Activated naive CD4-positive, alpha-beta T cell (primary cell): ENCODE measurements around the gene CADM2.

Source experiments
- DNase-seq, 4 experiments: peaks; one replicate each; lab custom pipeline; 2025; lab: John Stamatoyannopoulos, UW

CADM2 gene

GRCh38 chr3:85808755-85809154 lies 850.0 kb downstream of the CADM2 start:
- no peak for DNase-seq

- DNase-seq, result no peak
Measured at GRCh38 chr3:85821130-85821756, 862.5 kb downstream of the CADM2 start.

GRCh38 chr3:85835857-85836440 lies 877.2 kb downstream of the CADM2 start:
- no peak for DNase-seq

- DNase-seq, result no peak
Measured at GRCh38 chr3:85837402-85837801, 878.6 kb downstream of the CADM2 start.

- no peak for DNase-seq
Measured at GRCh38 chr3:85838921-85839320, 880.1 kb downstream of the CADM2 start.

- no peak for DNase-seq
Measured at GRCh38 chr3:85842081-85842480, 883.3 kb downstream of the CADM2 start.

GRCh38 chr3:85846940-85847339 lies 888.2 kb downstream of the CADM2 start:
- no peak for DNase-seq

- no peak for DNase-seq
Measured at GRCh38 chr3:85851071-85851470, 892.3 kb downstream of the CADM2 start.

- no peak for DNase-seq
Measured at GRCh38 chr3:85853805-85854204, 895.0 kb downstream of the CADM2 start.

- no peak for DNase-seq
Measured at GRCh38 chr3:85862893-85863455, 904.2 kb downstream of the CADM2 start.

GRCh38 chr3:85864896-85865295 lies 906.1 kb downstream of the CADM2 start:
- DNase-seq, result no peak

GRCh38 chr3:85867072-85867471 lies 908.3 kb downstream of the CADM2 start:
- no peak for DNase-seq

- DNase-seq, result no peak
Measured at GRCh38 chr3:85875589-85875988, 916.8 kb downstream of the CADM2 start.

GRCh38 chr3:85877631-85878030 lies 918.8 kb downstream of the CADM2 start:
- DNase-seq, result no peak

- no peak for DNase-seq
Measured at GRCh38 chr3:85881833-85882393, 923.1 kb downstream of the CADM2 start.

- DNase-seq, result no peak
Measured at GRCh38 chr3:85890043-85890555, 931.3 kb downstream of the CADM2 start.

- DNase-seq, result no peak
Measured at GRCh38 chr3:85903434-85903833, 944.6 kb downstream of the CADM2 start.

GRCh38 chr3:85912980-85913379 lies 954.2 kb downstream of the CADM2 start:
- no peak for DNase-seq

- no peak for DNase-seq
Measured at GRCh38 chr3:85922374-85922773, 963.6 kb downstream of the CADM2 start.

GRCh38 chr3:85930718-85931117 lies 971.9 kb downstream of the CADM2 start:
- DNase-seq, result no peak

GRCh38 chr3:85933326-85933725 lies 974.5 kb downstream of the CADM2 start:
- no peak for DNase-seq

GRCh38 chr3:85935171-85935570 lies 976.4 kb downstream of the CADM2 start:
- DNase-seq, result no peak

GRCh38 chr3:85939074-85939482 lies 980.3 kb downstream of the CADM2 start:
- no peak for DNase-seq
